GM20000 (cell line): ENCODE data around the gene ST8SIA1.

ENCODE experiments used
- DNase-seq: peaks from one replicate; pipeline ENCODE4 v3.0.0; 2012; ENCODE audit warnings: low spot score
- TF ChIP-seq, protein P1 (sequence below): IDR thresholded peaks from 2 replicates; pipeline ENCODE4 v1.5.1; 2012; ENCODE audit warnings: mild to moderate bottlenecking, control low read depth; ENCODE audit errors: extremely low read depth, missing control alignments

Gene ST8SIA1

DNA sequence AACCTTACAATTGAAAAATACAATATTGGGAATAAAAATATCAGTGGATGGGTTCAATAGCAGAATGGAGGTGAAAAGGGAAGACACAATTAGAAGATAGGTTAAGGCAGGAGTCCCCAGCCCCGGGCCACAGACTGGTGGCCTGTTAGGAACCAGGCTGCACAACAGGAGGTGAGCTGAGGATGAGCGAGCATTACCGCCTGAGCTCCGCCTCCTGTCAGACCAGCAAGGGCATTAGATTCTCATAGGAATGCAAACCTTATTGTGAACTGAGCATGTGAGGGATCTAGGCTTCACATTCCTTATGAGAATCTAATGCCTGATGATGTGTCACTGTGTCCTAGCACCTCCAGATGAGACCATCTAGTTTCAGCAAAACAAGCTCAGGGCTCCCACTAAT lies 27.3 kb upstream of the ST8SIA1 start:
- TF ChIP-seq, protein P1, sequence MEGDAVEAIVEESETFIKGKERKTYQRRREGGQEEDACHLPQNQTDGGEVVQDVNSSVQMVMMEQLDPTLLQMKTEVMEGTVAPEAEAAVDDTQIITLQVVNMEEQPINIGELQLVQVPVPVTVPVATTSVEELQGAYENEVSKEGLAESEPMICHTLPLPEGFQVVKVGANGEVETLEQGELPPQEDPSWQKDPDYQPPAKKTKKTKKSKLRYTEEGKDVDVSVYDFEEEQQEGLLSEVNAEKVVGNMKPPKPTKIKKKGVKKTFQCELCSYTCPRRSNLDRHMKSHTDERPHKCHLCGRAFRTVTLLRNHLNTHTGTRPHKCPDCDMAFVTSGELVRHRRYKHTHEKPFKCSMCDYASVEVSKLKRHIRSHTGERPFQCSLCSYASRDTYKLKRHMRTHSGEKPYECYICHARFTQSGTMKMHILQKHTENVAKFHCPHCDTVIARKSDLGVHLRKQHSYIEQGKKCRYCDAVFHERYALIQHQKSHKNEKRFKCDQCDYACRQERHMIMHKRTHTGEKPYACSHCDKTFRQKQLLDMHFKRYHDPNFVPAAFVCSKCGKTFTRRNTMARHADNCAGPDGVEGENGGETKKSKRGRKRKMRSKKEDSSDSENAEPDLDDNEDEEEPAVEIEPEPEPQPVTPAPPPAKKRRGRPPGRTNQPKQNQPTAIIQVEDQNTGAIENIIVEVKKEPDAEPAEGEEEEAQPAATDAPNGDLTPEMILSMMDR: no peak
- DNase-seq: no peak

- TF ChIP-seq, protein P1: no peak
- DNase-seq: no peak
Observed at GRCh38 chr12:22360774-22361173, 26.3 kb upstream of the ST8SIA1 start.

DNA sequence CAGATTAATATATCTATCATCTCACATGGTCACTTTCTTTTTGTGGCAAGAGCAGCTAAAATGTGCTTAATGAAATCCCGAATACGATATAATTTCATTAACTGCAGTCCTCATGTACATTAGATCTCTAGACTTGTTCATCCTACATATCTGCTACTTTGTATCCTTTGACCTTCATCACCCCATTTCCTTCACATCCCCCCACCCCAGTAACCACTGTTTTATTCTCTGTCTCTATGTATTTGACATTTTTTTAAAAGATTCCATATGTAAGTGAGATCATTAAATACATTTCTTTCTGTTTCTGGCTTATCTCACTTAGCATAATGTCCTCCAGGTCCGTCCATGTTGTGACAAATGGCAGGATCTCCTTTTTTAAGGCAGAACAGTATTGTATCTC lies 23.0 kb upstream of the ST8SIA1 start:
- TF ChIP-seq, protein P1: no peak
- DNase-seq: no peak

DNA sequence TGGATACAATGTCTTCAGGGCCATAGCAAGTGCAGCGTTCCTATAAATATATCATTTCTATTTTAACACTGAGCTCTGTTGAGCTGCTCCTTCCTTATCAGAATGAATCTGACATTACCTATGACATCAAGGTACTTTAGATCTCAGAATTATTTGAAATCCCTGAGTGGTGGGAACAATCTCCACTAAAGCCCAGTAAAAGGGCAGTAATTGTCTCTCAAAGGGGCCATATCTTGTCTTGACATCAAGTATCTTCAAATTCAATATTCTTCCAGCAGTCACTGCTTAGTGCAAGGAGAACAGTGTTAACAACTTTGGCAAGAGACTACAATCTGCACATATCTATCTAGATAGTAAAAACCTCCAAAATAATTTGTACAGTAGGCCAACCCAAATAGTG lies 21.7 kb upstream of the ST8SIA1 start:
- no peak for DNase-seq
- TF ChIP-seq, protein P1: no peak

GRCh38 chr12:22355011-22355580 lies 20.6 kb upstream of the ST8SIA1 start:
- DNase-seq: no peak
- TF ChIP-seq, protein P1: no peak

DNA sequence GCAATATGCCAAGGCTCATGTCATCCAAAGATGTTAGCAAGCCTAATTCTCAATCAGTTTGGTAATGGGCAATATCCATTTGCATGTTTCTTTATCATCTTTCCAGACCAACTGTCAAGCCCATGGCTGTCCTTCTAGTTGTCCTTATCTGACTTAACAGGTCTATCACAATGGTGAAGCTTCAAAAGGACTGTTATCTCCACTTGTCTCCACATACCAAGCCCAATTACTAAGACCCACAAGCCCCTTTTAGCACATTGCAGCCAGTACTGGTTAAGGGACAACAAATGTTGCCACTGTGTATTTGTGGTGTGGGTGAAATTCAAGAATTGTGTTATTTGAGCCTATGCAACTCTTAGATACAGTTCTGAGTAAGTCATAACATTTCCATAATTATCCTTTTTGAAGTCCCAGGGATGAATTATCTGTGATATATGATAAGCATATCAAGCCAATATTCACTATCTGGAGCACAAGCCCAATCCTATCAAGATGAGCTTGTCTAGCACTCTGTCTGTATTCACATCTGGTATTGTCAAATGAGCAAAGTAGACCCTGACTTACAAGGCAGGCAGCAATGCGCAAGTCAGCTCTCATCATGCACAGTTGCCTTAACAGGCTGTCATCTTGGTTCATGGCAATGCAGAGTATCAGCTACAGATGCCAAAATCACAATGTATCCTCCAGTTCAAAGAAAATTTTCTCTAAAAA lies 19.3 kb upstream of the ST8SIA1 start:
- TF ChIP-seq, protein P1: no peak

GRCh38 chr12:22350886-22351285 lies 16.4 kb upstream of the ST8SIA1 start:
- no peak for DNase-seq
- TF ChIP-seq, protein P1: no peak

More for the DNA sequence above, 19.3 kb upstream of the ST8SIA1 start:
- no peak for DNase-seq
